DND-41 (cell line): ENCODE data around the gene SHB.

Experiments used
- ATAC-seq: fragments of 200-7000 bp; cut with Tn5 transposase; 3 replicates; pipeline ENCODE4 v1.9.1; 2021; ENCODE audit warnings: low read depth; ENCODE audit not compliant: insufficient read depth
- DNase-seq: peaks from one replicate; pipeline ENCODE4 v3.0.0-alpha.2; 2020
- H2AFZ ChIP-seq: 2 replicates; pipeline ENCODE4 v1.6.0; 2012; ENCODE audit warnings: low read depth, low read length
- H3K27ac ChIP-seq: 2 replicates; pipeline ENCODE4 v1.5.1; 2012; ENCODE audit warnings: low read length, inconsistent platforms
- H3K27me3 ChIP-seq: fragments of 200-600 bp; sonication (generic); 2 replicates; pipeline ENCODE4 v1.6.0; 2012; ENCODE audit warnings: low read length, mild to moderate bottlenecking, inconsistent platforms; ENCODE audit not compliant: insufficient read depth, poor library complexity
- H3K36me3 ChIP-seq: 2 replicates; pipeline ENCODE4 v1.5.1; 2012; ENCODE audit warnings: low read length, inconsistent platforms; ENCODE audit not compliant: insufficient read depth
- H3K4me1 ChIP-seq: 2 replicates; pipeline ENCODE4 v1.5.1; 2012; ENCODE audit warnings: mild to moderate bottlenecking, low read length; ENCODE audit not compliant: insufficient read depth
- H3K4me2 ChIP-seq: 2 replicates; pipeline ENCODE4 v1.6.0; 2012; ENCODE audit warnings: mild to moderate bottlenecking, moderate library complexity, low read length, inconsistent platforms; ENCODE audit not compliant: insufficient read depth
- H3K4me3 ChIP-seq, 2 experiments: fragments of 200-600 bp in 1 of 2; shearing (Covaris generic) in 1 of 2; 2 replicates each; pipeline ENCODE4 v1.5.1; 2012 to 2016; ENCODE audit warnings: inconsistent platforms in 2 of 2, low read length in 2 of 2, mild to moderate bottlenecking in 2 of 2, low read depth in 1 of 2, moderate library complexity in 1 of 2
- H3K79me2 ChIP-seq: 2 replicates; pipeline ENCODE4 v1.6.0; 2012; ENCODE audit warnings: low read length, inconsistent platforms; ENCODE audit not compliant: insufficient read depth
- H3K9ac ChIP-seq: 2 replicates; pipeline ENCODE4 v1.6.0; 2012; ENCODE audit warnings: low read depth, mild to moderate bottlenecking, inconsistent platforms, low read length, moderate library complexity
- H3K9me3 ChIP-seq: 2 replicates; pipeline ENCODE4 v1.5.1; 2012; ENCODE audit warnings: low read length, moderate library complexity, mild to moderate bottlenecking, inconsistent platforms; ENCODE audit not compliant: insufficient read depth, severe bottlenecking
- H4K20me1 ChIP-seq: 2 replicates; pipeline ENCODE4 v1.6.0; 2012; ENCODE audit warnings: low read length; ENCODE audit not compliant: insufficient read depth
- EZH2 ChIP-seq: IDR thresholded peaks from 3 replicates; pipeline ENCODE4 v1.6.1; 2012; ENCODE audit warnings: borderline replicate concordance, low read depth, mild to moderate bottlenecking, moderate library complexity, low read length, inconsistent platforms; ENCODE audit not compliant: severe bottlenecking
- TF ChIP-seq, protein P1 (sequence below): IDR thresholded peaks from 2 replicates; pipeline ENCODE4 v1.5.1; 2012; ENCODE audit warnings: borderline replicate concordance, low read length, moderate library complexity, mild to moderate bottlenecking; ENCODE audit not compliant: poor library complexity, severe bottlenecking; ENCODE audit errors: extremely low read depth

The SHB gene

GRCh38 chr9:37964740-37965081 lies 104.3 kb downstream of the SHB start:
- no peak overlapping the region for H3K4me2 ChIP-seq
- no peaks in the 10 kb centered on the region for H3K4me1 ChIP-seq
- H4K20me1 ChIP-seq, result no peaks in the 10 kb centered on the region
- no peak for ATAC-seq
- H3K27me3 ChIP-seq, result no peaks in the 10 kb centered on the region
- no peak overlapping the region for H3K27ac ChIP-seq
- DNase-seq, result no peak
- TF ChIP-seq, protein P1, sequence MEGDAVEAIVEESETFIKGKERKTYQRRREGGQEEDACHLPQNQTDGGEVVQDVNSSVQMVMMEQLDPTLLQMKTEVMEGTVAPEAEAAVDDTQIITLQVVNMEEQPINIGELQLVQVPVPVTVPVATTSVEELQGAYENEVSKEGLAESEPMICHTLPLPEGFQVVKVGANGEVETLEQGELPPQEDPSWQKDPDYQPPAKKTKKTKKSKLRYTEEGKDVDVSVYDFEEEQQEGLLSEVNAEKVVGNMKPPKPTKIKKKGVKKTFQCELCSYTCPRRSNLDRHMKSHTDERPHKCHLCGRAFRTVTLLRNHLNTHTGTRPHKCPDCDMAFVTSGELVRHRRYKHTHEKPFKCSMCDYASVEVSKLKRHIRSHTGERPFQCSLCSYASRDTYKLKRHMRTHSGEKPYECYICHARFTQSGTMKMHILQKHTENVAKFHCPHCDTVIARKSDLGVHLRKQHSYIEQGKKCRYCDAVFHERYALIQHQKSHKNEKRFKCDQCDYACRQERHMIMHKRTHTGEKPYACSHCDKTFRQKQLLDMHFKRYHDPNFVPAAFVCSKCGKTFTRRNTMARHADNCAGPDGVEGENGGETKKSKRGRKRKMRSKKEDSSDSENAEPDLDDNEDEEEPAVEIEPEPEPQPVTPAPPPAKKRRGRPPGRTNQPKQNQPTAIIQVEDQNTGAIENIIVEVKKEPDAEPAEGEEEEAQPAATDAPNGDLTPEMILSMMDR, result no peak
- no peak for TF ChIP-seq EZH2
- no peaks in the 10 kb centered on the region for H3K79me2 ChIP-seq
- H3K9me3 ChIP-seq, result no peaks in the 10 kb centered on the region
- H3K4me3 ChIP-seq, result no peak overlapping the region
- H2AFZ ChIP-seq, result no peak overlapping the region
- H3K9ac ChIP-seq, result no peak overlapping the region
- H3K36me3 ChIP-seq, result no peaks in the 10 kb centered on the region

DNA sequence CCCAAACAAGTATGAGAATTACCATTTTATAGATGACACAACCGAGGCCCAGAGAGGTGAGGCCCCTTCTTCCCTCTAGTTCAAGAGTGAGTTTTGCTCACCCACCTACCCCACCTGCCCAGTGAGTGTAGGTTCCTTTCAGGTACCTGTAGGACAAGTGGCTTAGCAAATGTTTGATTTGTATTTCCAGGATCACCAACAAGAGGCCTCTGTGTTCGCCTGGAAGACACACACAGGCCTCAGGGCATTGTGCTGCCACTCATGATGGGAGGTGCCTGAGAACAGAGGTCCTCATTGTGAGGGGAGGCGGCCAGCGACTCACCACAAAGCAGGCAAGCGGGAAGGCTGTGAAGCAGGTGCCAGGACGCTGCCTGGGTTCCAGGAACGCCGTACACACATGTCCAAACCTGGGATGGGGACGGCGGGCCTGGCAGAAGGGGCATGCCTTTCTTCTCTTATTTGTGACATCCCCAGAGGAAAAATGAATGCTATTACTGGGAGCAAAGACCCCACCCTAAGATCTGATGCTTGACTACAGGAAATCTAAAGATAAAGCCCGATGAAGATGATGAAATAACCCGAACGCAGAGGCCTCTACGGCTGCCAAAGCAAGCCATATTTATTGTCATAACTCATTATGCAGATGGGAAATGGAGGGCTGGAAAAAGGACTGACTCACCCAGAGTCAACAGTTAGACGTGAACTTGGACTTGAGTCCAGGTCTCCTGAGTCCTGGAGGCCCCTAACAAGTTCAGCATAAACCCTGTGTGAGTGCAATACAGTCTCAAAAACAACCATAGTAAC lies 104.9 kb downstream of the SHB start:
- H3K27me3 ChIP-seq, result no peaks in the 10 kb centered on the region
- H3K4me2 ChIP-seq, result no peak overlapping the region
- ATAC-seq (no peak), DNase-seq (no peak)
- H3K27ac ChIP-seq, result no peak overlapping the region
- no peak overlapping the region for H3K9ac ChIP-seq
- no peaks in the 10 kb centered on the region for H3K36me3 ChIP-seq
- H2AFZ ChIP-seq, result no peak overlapping the region
- TF ChIP-seq EZH2, result no peak
- TF ChIP-seq, protein P1, result no peak
- H3K4me1 ChIP-seq, result no peaks in the 10 kb centered on the region
- no peaks in the 10 kb centered on the region for H3K9me3 ChIP-seq
- no peaks in the 10 kb centered on the region for H4K20me1 ChIP-seq
- no peak overlapping the region for H3K4me3 ChIP-seq
- H3K79me2 ChIP-seq, result no peaks in the 10 kb centered on the region

GRCh38 chr9:37961351-37961750 lies 107.7 kb downstream of the SHB start:
- H3K4me2 ChIP-seq, result no peak overlapping the region
- no peaks in the 10 kb centered on the region for H3K9me3 ChIP-seq
- H3K27me3 ChIP-seq, result no peaks in the 10 kb centered on the region
- H3K9ac ChIP-seq, result no peak overlapping the region
- H3K79me2 ChIP-seq, result no peaks in the 10 kb centered on the region
- DNase-seq (no peak), ATAC-seq (peak; percentile 37; the same call in 1 of the 3 replicates)
- H4K20me1 ChIP-seq, result no peaks in the 10 kb centered on the region
- H3K4me1 ChIP-seq, result no peaks in the 10 kb centered on the region
- TF ChIP-seq EZH2, result no peak
- TF ChIP-seq, protein P1, result no peak
- no peak overlapping the region for H2AFZ ChIP-seq
- H3K27ac ChIP-seq, result no peak overlapping the region
- H3K36me3 ChIP-seq, result no peaks in the 10 kb centered on the region
- no peak overlapping the region for H3K4me3 ChIP-seq

DNA sequence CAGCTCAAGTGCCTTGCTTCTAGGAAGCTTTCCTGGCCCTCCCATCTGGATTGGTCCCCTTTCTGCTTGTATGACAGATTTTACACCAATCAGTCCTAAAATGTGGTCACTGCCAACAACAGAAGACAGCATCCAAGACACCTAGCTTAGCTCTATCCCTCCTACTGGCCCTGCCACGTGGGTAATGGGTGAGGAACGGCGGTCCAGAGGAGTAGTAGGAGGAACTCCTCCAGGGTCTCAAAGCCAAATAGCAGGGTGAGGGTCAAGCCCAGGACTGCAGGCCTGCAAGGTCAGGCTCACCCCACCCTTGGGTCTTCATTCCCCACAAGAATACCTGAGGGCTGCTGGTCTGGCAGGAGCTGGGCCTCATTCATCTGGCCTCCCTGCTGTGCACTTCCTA lies 108.4 kb downstream of the SHB start:
- no peak for ATAC-seq
- TF ChIP-seq, protein P1, result no peak
- no peak for TF ChIP-seq EZH2
- no peaks in the 10 kb centered on the region for H3K9me3 ChIP-seq
- H3K4me3 ChIP-seq, result no peak overlapping the region
- H3K79me2 ChIP-seq, result no peaks in the 10 kb centered on the region
- H3K36me3 ChIP-seq, result no peaks in the 10 kb centered on the region
- H3K4me2 ChIP-seq, result no peak overlapping the region
- no peaks in the 10 kb centered on the region for H3K27me3 ChIP-seq
- H4K20me1 ChIP-seq, result no peaks in the 10 kb centered on the region
- no peak overlapping the region for H3K9ac ChIP-seq
- no peak overlapping the region for H2AFZ ChIP-seq
- no peaks in the 10 kb centered on the region for H3K4me1 ChIP-seq
- DNase-seq, result no peak
- no peak overlapping the region for H3K27ac ChIP-seq
